Neuronal stem cell (in vitro differentiated cells): ENCODE results near the gene KMT2B.

Experiments used
- DNase-seq: peaks from one replicate; pipeline ENCODE4 v3.0.0-alpha.2; 2013; ENCODE audit warnings: low spot score
- H2AFZ ChIP-seq: one replicate; pipeline ENCODE4 v1.6.1; 2013; ENCODE audit warnings: mild to moderate bottlenecking, low read length, inconsistent platforms
- H2AK5ac ChIP-seq: 2 replicates; pipeline ENCODE4 v1.6.1; 2013; ENCODE audit warnings: low read depth, mild to moderate bottlenecking, inconsistent platforms, low read length, moderate library complexity, mixed read lengths
- H2BK120ac ChIP-seq: 2 replicates; pipeline ENCODE4 v1.6.1; 2013; ENCODE audit warnings: low read depth, mild to moderate bottlenecking, inconsistent platforms, low read length, moderate library complexity, mixed read lengths
- H2BK12ac ChIP-seq: one replicate; pipeline ENCODE4 v1.6.1; 2013; ENCODE audit warnings: low read length, inconsistent platforms
- H2BK15ac ChIP-seq: 2 replicates; pipeline ENCODE4 v1.6.1; 2013; ENCODE audit warnings: mild to moderate bottlenecking, low read length, inconsistent platforms, mixed read lengths
- H2BK5ac ChIP-seq: one replicate; pipeline ENCODE4 v1.6.1; 2013; ENCODE audit warnings: inconsistent platforms, mild to moderate bottlenecking, low read length, moderate library complexity
- H3K14ac ChIP-seq: one replicate; pipeline ENCODE4 v1.6.1; 2013; ENCODE audit warnings: low read length, inconsistent platforms
- H3K18ac ChIP-seq: 2 replicates; pipeline ENCODE4 v1.6.1; 2013; ENCODE audit warnings: low read length, inconsistent platforms
- H3K23ac ChIP-seq: 2 replicates; pipeline ENCODE4 v1.6.1; 2013; ENCODE audit warnings: low read depth, mild to moderate bottlenecking, mixed read lengths, low read length, inconsistent platforms; ENCODE audit not compliant: poor library complexity
- H3K27ac ChIP-seq: replicated peaks from 3 replicates; pipeline ENCODE4 v1.5.1; 2013; ENCODE audit warnings: low read length, inconsistent platforms
- H3K27me3 ChIP-seq, 3 experiments: 2 replicates each; pipeline ENCODE4 v1.6.1; 2013; ENCODE audit warnings: low read length in 3 of 3, mild to moderate bottlenecking in 2 of 3, inconsistent platforms in 1 of 3, low read depth in 1 of 3, mixed read lengths in 1 of 3, moderate library complexity in 1 of 3; ENCODE audit not compliant: control insufficient read depth in 3 of 3, insufficient read depth in 3 of 3
- H3K36me3 ChIP-seq, 2 donors: replicated peaks in 1 of 2; 2 replicates each; pipeline ENCODE4 v1.6.1; 2013; ENCODE audit warnings: low read length in 2 of 2; ENCODE audit not compliant: control insufficient read depth in 2 of 2, insufficient read depth in 2 of 2
- H3K4ac ChIP-seq: 2 replicates; pipeline ENCODE4 v1.6.1; 2013; ENCODE audit warnings: inconsistent platforms, mild to moderate bottlenecking, low read length, moderate library complexity
- H3K4me1 ChIP-seq, 2 donors: 1 replicate in 1 of 2; 2 replicates in 1 of 2; pipeline ENCODE4 v1.6.1; 2013; ENCODE audit warnings: low read length in 2 of 2, low read depth in 1 of 2; ENCODE audit not compliant: control insufficient read depth in 2 of 2, insufficient read depth in 1 of 2
- H3K4me2 ChIP-seq: one replicate; pipeline ENCODE4 v1.6.1; 2013; ENCODE audit warnings: mild to moderate bottlenecking, low read length, inconsistent platforms; ENCODE audit not compliant: insufficient read depth, poor library complexity, severe bottlenecking
- H3K4me3 ChIP-seq, 2 donors: 2 replicates each; pipeline ENCODE4 v1.5.1; 2013; ENCODE audit warnings: low read length in 2 of 2, mild to moderate bottlenecking in 2 of 2, inconsistent platforms in 1 of 2, moderate library complexity in 1 of 2
- H3K79me1 ChIP-seq: one replicate; pipeline ENCODE4 v1.6.1; 2013; ENCODE audit warnings: low read depth, mild to moderate bottlenecking, inconsistent platforms, low read length, moderate library complexity
- H3K9ac ChIP-seq: one replicate; pipeline ENCODE4 v1.6.1; 2013; ENCODE audit warnings: mild to moderate bottlenecking, low read depth, low read length, inconsistent platforms; ENCODE audit not compliant: poor library complexity
- H3K9me3 ChIP-seq, 2 donors: replicated peaks in 1 of 2; 2 replicates each; pipeline versions ENCODE3 to v1.6.1; 2013; ENCODE audit warnings: low read length in 2 of 2, mild to moderate bottlenecking in 2 of 2, inconsistent platforms in 1 of 2, low read depth in 1 of 2, mixed read lengths in 1 of 2, moderate library complexity in 1 of 2; ENCODE audit not compliant: control insufficient read depth in 2 of 2, insufficient read depth in 1 of 2
- H4K8ac ChIP-seq: one replicate; pipeline ENCODE4 v1.6.1; 2013; ENCODE audit warnings: low read depth, mild to moderate bottlenecking, inconsistent platforms, low read length, moderate library complexity
- H4K91ac ChIP-seq: one replicate; pipeline ENCODE4 v1.6.1; 2013; ENCODE audit warnings: low read length, low read depth, mild to moderate bottlenecking, inconsistent platforms; ENCODE audit not compliant: poor library complexity
- WGBS, 2 donors: extraction: QIAGEN DNeasy Blood & Tissue Kit; methylation state at CpG; one replicate each; pipeline ENCODE4 v1.1.7; 2013; ENCODE audit warnings: missing lambda C conversion rate in 2 of 2, mixed read lengths in 1 of 2; ENCODE audit not compliant: insufficient read length in 2 of 2, insufficient replicate concordance in 1 of 2; ENCODE audit errors: extremely low coverage in 2 of 2; 5-methylcytosine and 5-hydroxymethylcytosine counted together

The KMT2B gene

DNA sequence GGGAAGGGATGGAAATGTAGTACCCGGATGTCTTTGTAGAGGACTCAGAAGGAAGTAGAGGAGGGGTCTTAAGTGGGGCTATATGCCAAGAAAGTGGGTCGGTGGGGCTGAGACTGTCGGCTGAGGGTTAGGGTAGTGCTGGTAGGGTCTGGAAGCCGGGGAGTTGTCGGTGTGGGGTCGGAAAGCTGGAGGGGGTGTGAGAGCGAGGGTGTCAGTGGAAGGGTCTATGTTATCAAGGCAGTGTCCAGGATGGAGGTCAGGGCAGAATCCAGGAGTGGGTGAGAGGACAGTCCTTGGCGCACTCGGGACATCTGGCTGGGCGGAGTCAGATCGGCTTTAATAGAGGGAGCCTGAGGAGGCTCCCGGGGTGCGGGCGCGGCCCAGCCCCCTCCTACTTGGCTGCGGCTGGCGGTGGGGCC lies 37.3 kb downstream of the KMT2B start:
- Histone ChIP-seq H2BK5ac (no peak overlapping the region), H3K27me3 (peaks cover 0 to 13% (median 3%) of the 10 kb centered on the region in 3 experiments), H3K4me2 (peak overlapping the region; percentile 49), H3K9me3 (no peaks in the 10 kb centered on the region), H3K4ac (no peak overlapping the region), H3K23ac (peak overlapping the region; percentile 73), H2BK12ac (no peak overlapping the region), H4K91ac (peak overlapping the region; percentile 43), H2BK120ac (no peak overlapping the region), H3K4me1 (peaks cover 12 to 24% of the 10 kb centered on the region in 2 donors), H3K9ac (peak overlapping the region; percentile 86), H4K8ac (peak overlapping the region; percentile 43), H2AFZ (no peak overlapping the region), H2BK15ac (no peak overlapping the region), H3K18ac (peak overlapping the region; percentile 96), H2AK5ac (peak overlapping the region; percentile 98), H3K14ac (peak overlapping the region; percentile 31), H3K36me3 (peaks cover 14 to 39% of the 10 kb centered on the region in 2 donors), H3K4me3 (peak overlapping the region in 1 of 2 donors; percentile 70), H3K27ac (no peak overlapping the region), H3K79me1 (peaks cover 17% of the 10 kb centered on the region)
- DNase-seq: no peak
- no CpG with 5 or more reads among the region's 17 CpGs for WGBS, 2 donors

DNA sequence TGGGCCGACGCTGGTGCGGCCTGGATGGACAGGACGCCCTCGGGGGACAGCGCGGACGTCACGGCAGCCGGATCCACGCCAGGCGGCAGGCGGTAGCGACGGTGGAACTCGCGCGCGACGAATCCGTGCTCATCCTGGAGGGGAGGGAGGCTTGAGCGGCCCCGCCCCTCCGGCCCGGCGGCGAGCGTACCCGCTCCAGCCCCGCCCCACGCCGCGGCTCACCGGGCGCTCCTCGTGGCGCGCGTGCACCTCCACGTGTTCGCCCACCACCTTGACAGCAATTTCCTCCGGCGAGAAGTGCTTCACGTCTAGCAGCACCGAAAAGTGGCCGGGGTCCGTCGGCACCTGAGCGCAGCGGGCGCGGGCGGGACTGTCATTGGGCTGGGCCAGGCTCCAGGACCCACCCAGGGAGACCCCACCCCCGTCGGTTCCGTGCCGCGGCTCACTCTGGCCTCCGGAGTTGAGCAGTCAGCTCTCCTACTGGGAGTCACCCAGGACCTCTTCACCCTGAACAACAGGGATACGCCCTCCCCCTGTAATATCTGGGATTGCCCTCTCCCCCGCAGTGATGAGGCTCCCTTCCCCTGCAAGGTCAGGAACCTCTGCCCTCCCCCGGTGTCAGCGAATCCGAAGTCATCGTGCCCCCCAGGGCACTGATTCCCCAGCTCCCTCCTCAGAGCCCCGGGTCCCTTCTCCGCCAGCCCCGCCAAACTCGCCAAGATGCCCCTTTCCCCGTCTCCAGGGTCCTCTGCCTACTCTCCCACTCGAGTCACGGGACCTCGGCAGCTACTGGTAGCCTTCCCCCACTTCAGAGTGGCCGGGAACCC lies 38.0 kb downstream of the KMT2B start:
- Histone ChIP-seq H3K4ac (peak overlapping the region; percentile 37), H2BK15ac (peak overlapping the region; percentile 38), H3K79me1 (peaks cover 17% of the 10 kb centered on the region), H3K36me3 (peaks cover 15 to 45% of the 10 kb centered on the region in 2 donors), H3K18ac (peak overlapping the region; percentile 96), H2BK12ac (peak overlapping the region; percentile 84), H4K91ac (peak overlapping the region; percentile 43), H2BK120ac (no peak overlapping the region), H3K4me1 (peaks cover 12 to 24% of the 10 kb centered on the region in 2 donors), H3K23ac (peak overlapping the region; percentile 73), H3K27me3 (peaks cover 0 to 13% (median 3%) of the 10 kb centered on the region in 3 experiments), H3K14ac (peak overlapping the region; percentile 89), H2BK5ac (no peak overlapping the region), H3K9ac (peak overlapping the region; percentile 86), H3K4me2 (peak overlapping the region; percentile 49), H3K4me3 (peak overlapping the region in 1 of 2 donors; percentile 70), H3K27ac (no peak overlapping the region), H2AFZ (no peak overlapping the region), H4K8ac (peak overlapping the region; percentile 43), H2AK5ac (peak overlapping the region; percentile 98), H3K9me3 (no peaks in the 10 kb centered on the region)
- no peak for DNase-seq
- WGBS, 2 donors: no CpG with 5 or more reads among the region's 74 CpGs

DNA sequence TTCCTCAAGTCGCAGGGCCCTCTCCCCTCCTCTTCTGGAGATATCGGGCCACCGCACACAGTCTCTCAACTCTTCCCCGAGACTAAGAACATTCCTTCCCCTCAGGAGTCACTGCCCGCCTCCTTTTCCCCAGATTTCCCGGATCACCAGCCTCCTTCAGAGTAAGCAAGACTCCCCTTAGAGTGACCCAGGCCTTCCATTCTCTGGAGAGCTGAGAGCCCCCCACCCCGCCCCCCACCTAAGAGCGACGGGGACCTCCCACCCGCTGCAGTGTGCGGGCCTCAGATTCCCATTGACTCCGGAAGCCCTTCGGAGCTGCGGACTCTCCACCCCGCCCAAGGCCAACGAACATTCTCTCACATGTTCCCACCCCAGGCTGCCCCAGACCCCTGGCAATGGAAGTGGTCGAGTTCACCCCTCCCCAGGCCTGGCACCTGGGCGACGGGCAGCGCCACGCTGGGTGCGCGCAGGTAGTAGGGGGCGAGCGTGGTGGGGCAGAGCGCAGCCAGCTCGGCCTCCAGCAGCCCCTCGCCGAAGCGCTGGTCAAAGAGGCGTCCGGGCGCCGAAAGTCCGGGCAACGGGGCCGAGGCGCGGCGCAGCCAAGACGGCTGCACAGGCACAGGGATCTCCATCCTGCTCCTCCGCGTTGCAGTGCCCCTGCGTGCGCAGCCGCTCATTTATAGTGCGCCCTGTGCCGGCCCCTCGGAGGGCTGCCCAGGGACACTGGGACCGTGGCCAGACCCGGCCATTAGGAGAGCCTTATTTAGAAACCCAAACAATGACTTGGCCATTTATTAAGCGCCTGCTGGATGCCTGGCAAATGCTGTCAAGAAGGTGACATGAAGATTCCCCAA lies 38.8 kb downstream of the KMT2B start, which contains the start of gene HSPB6:
Gene HSPB6, minus strand, starts transcription at position 653 of the 854 bp plus-strand sequence. Its CDS starts 21 bp downstream, at position 632.
- no peak within 1 kb of the TSS for H4K91ac ChIP-seq
- peak within 1 kb of the TSS; percentile 72 for H2BK120ac ChIP-seq
- peak within 1 kb of the TSS; percentile 83 for H3K4me2 ChIP-seq
- H3K27ac ChIP-seq: peak within 1 kb of the TSS; percentile 90
- H2AK5ac ChIP-seq: peak within 1 kb of the TSS; percentile 99
- peak within 1 kb of the TSS; percentile 97 for H2BK15ac ChIP-seq
- peaks cover 0 to 13% (median 3%) of the 10 kb centered on the region in 3 experiments for H3K27me3 ChIP-seq
- H3K9ac ChIP-seq: peak within 1 kb of the TSS; percentile 81
- H3K4me3 ChIP-seq: peak within 1 kb of the TSS; percentile 76 to 93
- WGBS, 2 donors: no CpG with 5 or more reads among the region's 52 CpGs
- peaks cover 12 to 24% of the 10 kb centered on the region in 2 donors for H3K4me1 ChIP-seq
- no peak for DNase-seq
- no peaks in the 10 kb centered on the region for H3K9me3 ChIP-seq
- H3K79me1 ChIP-seq: peaks cover 17% of the 10 kb centered on the region
- peak within 1 kb of the TSS; percentile 75 for H2AFZ ChIP-seq
- H3K23ac ChIP-seq: peak within 1 kb of the TSS; percentile 80
- peak within 1 kb of the TSS; percentile 89 for H3K14ac ChIP-seq
- H3K4ac ChIP-seq: peak within 1 kb of the TSS; percentile 53
- peak within 1 kb of the TSS; percentile 82 for H4K8ac ChIP-seq
- H2BK12ac ChIP-seq: peak within 1 kb of the TSS; percentile 84
- H3K36me3 ChIP-seq: peaks cover 18 to 52% of the 10 kb centered on the region in 2 donors
- H3K18ac ChIP-seq: peak within 1 kb of the TSS; percentile 96
- peak within 1 kb of the TSS; percentile 75 for H2BK5ac ChIP-seq
